Activated CD4-positive, CD25-positive, alpha-beta regulatory T cell (primary cell): ENCODE measurements around the gene MCL1.

ENCODE experiments used
- DNase-seq, 4 experiments: peaks; one replicate each; lab custom pipeline; 2025; lab: John Stamatoyannopoulos, UW

Gene MCL1

DNA sequence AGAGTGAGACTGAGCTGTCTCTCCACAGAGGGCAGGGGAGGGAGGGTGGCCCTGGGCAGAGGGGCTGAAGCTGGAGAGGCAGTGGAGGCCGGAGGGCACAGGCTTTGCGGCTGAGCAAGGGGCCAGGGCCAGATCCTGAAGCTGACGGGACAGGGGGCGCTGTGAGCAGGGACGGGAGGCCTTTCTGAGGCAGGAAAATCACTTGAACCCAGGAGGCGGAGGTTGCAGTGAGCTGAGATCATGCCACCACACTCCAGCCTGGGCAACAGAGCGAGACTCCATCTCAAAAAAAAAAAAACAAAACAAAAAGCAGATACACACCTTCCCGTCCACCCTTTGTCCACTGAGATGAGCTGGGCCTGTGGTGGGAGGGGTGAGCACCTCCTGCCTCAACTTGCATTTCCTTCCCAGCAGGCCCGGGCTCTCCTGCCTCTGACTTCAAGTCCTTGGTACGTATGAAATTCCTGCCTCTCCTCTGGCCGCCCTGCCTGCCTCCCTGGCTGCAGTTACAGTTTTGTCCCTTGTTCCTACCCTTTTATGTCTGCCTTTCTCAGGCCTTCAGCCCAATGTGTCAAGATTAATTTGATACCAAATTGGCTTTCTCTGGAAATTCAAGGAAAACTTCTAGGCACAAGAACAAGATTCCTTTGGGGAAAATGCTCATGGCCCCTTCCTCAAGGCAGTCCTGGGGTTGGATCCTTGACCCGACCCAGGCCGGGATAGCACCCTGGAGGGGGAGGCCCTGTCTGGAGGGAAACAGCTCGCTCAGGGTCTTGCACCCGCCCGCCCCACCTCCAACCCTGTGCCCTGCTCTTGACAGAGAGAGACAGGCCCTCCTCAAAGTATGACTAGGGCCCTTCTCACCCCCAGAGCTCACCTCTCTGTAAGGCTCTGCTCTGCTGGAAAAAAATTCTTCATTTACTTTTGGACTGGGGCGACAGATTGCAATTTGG lies 41.4 kb downstream of the MCL1 start:
- no peak for DNase-seq

DNA sequence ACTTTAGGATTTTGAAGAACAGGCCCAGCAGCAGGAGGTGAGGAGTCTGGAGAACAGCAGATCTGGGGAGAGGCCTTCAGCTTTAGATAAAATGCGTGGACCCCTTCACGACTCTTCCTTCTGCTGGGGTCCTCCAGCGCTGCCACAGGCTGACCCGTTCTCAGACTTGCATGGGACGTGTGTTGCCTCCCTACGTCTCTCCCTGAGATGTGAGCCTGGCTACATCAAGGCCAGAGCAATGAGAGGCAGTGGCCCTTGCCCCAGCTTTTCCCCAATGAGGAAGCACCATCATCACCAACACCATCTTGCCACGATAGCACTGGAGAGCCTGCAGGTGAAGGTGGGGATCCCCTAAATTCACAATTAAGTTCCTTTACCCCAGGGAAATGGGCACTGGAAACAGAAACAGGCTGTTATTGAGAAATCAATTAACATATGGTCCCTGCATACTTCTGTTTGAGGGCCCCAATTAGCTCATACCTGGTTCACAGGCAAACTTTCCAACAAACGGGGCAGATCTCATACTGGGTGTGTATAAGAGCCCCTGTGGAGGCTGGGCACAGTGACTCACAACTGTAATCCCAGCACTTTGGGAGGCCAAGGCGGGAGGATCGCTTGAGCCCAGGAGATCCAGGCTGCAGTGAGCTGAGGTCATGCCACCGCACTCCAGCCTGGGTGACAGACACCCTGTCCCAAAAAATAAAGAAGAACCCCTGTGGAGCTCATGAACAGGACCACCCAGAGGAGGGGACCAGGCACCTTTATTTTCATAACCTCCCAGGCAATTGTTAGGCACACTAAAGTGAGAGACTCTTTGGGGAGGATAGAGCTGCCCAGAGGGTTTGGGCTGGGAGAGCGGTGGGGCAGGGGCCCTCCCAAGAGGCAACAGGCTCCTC lies 42.3 kb downstream of the MCL1 start:
- DNase-seq, result no peak

DNA sequence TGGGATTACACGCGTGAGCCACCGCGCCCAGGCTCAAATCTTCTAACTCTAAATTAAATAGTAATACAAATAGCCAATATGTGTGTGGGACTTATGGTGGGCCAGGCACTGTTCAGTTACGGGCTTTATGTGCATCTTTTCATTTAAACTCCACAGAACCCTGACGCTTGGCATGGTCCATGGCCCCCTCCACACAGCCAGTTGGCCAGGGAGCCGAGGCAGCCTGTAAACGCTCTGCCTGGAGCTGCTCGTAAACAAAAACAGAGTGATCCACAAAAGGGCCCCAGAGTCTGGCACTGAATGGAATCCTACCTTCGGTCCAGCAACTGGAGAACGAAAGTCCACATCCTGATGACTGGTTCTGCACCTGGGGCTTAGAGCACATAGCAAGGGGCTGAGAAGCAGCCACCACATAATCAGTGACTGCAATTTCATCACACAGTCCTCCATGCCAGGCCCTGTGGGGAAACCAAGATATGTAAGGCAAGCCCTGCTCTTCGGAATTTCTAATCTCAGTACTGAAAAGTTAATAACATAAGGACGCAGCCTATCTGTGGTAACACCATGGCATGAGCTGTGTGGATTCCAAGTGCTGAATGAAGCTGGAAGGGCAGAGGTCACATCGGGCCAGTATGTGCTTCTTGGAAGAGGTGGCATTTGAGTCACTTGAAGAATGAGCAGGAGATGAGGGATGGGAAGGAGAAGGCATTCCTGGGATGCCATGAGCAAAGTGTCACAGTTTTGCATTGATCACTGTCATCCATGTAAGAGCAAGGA lies 43.7 kb downstream of the MCL1 start:
- DNase-seq, result no peak

DNA sequence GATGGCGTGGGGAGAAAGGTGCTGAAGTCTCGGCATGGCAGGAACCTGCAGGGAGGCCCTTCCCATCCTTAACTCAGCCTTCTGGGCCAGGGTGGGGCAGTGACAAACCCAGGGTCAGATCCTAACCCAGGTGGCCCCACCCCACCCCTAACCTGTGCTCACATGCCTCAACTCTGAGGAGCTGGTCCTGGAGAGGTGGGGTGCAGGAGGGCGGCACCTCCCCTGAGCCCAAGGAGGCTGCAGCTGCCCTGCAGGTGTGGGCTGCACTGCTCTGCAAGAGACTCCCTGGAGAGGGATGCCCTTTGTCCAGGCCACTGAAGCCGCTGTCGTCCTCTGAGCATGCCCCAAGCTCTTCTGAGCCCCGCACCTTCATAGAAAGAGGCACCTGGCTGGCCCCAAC lies 45.4 kb downstream of the MCL1 start:
- no peak for DNase-seq

DNA sequence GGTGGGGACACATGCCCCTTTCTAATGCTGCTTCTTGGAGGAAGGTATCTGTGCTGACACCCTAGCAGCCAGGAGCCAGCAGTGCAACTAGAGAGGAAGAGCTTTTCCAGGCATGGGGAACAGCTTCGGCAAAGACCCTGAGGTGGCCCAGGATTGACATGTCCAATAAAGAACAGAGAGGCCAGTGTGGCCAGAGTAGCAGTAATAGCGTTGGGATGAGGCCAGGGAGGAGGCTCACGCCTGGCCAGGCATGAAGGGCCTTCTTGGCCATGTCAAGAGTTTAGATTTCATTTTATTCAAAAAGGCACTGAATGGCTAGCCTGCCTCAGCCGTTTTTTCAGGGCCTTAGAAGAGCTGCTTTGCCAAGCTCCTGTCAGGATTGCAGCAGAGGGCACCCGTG lies 46.5 kb downstream of the MCL1 start:
- no peak for DNase-seq

DNA sequence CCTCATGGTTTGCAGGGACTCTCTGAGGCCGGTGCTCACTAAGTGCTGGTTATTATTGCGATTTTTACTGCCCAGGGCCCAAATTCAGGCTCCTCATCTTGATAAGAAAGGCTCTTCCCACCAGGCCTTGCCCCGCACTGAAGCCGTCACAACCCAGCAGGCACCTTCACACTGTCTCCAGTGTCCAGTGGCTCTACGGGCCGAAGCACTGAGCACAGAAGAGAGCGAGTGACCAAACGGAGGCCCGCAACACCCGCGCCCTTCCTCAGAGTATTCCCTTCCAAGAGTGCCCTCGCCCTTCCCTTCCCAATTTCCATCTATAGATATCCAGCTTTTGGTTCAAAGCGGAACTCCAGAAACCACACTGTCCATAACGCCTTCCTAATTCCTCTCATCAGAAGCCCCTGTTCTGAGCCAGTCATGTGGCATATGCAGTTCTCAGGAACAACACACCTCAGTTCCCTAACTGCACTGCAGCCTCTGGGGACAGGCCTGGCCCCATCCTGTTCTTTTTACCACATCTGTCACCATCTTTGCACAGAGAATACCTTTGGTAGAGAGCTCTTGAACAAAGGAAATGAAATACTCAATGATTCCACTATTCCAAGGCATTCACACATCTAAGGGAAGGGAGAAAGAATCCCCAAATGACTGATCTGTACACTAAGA lies 48.8 kb downstream of the MCL1 start:
- DNase-seq, result no peak

DNA sequence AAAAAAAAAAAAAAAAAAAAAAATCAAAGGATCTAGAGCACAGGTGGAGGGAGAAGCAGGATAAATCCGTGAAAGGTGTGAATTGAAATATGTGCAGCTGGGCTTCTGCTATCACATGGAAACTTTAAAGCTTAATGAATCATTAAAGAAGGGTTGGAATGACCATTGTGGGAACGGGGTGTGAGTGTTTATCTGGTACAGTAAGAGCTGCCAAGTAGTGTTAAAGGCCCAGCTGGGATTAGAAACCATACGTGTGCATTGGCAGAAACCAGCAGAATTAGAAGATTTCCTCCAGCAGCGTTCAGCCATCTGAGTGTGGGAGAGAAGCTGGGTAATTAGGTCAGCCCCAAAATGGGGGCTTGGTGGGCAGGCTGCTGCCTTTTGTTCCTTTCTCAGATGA lies 50.4 kb downstream of the MCL1 start:
- no peak for DNase-seq

DNA sequence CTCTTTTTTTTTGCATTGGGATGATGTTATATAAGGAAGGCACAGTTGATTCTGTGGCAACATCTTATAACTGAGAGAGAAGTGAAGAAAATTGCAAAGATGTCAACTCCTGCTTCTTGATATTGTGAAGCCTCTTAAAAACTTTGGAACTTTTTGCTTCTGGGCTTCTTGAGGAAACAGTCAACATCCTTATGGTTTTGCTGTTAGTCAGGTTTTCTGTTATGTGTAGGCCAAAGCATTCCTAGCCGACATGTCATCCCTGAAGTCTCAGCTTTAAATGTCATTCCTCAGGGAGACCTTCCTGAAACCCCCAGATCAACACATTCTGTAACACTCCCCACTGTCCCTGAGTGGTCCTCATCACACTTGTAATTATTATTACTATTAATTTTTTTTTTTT lies 51.2 kb downstream of the MCL1 start:
- no peak for DNase-seq

DNA sequence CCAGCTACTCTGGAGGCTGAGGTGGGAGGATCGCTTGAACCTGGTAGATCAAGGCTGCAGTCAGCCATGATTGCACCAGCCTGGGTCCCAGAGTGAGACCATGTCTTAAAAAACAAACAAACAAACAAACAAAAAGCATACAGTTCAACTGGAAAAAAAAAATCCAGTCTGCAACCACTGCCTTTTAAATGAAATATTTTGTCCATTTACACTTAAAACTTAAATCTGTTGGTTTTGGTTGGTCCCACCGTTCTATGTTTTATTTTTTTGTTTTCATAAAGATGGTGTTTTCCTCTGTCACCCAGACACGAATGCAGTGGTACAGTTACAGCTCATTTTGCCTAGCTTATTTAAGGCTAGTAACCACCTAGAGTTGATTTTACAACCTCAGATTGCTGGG lies 54.1 kb downstream of the MCL1 start:
- no peak for DNase-seq
